ENCODE results near the gene SEPTIN2. TPM values are rescaled to one million over a fixed set of nuclear protein-coding genes. Genes with fewer than 3 reads are reported as not detected.

The SEPTIN2 gene
- total and polyA plus RNA-seq, 2 experiments from 2014 or later, result 227 to 393 TPM

- Histone ChIP-seq H4K20me1 (replicated peaks; ENCODE audit: insufficient read depth) (peaks cover 33% of the 10 kb centered on the region), H3K36me3 (ENCODE audit: insufficient read depth) (no peaks in the 10 kb centered on the region), H3F3A (replicated peaks; ENCODE audit: low read depth) (no peaks in the 10 kb centered on the region), H3K9me2 (ENCODE audit: insufficient read depth) (no peaks in the 10 kb centered on the region), H2AFZ (no peak overlapping the region), H3K4me2 (peak overlapping the region; percentile 79), H3K4me1 (ENCODE audit: insufficient read depth) (peaks cover 26% of the 10 kb centered on the region), H3K4me3 (peak overlapping the region; percentile 84), H3K27ac (ENCODE audit: low read depth) (peak overlapping the region; percentile 99; the same call in 1 of the 2 replicates), H3K79me2 (replicated peaks; ENCODE audit: insufficient read depth) (peaks cover 90% of the 10 kb centered on the region), H3K27me3 (ENCODE audit: insufficient read depth) (no peaks in the 10 kb centered on the region)
- no peak for ATAC-seq
- no peak for DNase-seq (ENCODE audit: low spot score)
- Mint-ChIP-seq H3K9me3 (no peaks in the 10 kb centered on the region), H3K4me3 (peak overlapping the region; percentile 99), H3K4me1 (peaks cover 52% of the 10 kb centered on the region), H3K27me3 (ENCODE audit: insufficient read depth, low read depth, poor library complexity) (peaks cover 9% of the 10 kb centered on the region), H3K36me3 (ENCODE audit: low read depth) (peaks cover 18% of the 10 kb centered on the region), H3K27ac (peak overlapping the region; percentile 36; the same call in 1 of the 2 replicates)
- no peak for TF ChIP-seq ZNF114 (CRISPR knock-in tag; IDR thresholded peaks at IDR 0.05)
- TF ChIP-seq EZH2 (IDR thresholded peaks at IDR 0.05; ENCODE audit: low read depth, unreplicated experiment), result no peak
- no peak for TF ChIP-seq EZH2phosphoT487 (IDR thresholded peaks at IDR 0.05; ENCODE audit: unreplicated experiment)
- TF ChIP-seq POLR2AphosphoS5 (IDR thresholded peaks at IDR 0.05; ENCODE audit: low read depth), result no peak
- no peak for TF ChIP-seq CTCF (conservative IDR thresholded peaks at IDR 0.05; ENCODE audit: low read depth in 2 of 2)
- TF ChIP-seq JUNB (IDR thresholded peaks at IDR 0.05; ENCODE audit: unreplicated experiment), result no peak
- TF ChIP-seq NANOG (IDR thresholded peaks at IDR 0.05; ENCODE audit: borderline replicate concordance), result no peak
Measured at GRCh38 chr2:241313543-241314095, 2.1 kb upstream of the SEPTIN2 start.

DNA sequence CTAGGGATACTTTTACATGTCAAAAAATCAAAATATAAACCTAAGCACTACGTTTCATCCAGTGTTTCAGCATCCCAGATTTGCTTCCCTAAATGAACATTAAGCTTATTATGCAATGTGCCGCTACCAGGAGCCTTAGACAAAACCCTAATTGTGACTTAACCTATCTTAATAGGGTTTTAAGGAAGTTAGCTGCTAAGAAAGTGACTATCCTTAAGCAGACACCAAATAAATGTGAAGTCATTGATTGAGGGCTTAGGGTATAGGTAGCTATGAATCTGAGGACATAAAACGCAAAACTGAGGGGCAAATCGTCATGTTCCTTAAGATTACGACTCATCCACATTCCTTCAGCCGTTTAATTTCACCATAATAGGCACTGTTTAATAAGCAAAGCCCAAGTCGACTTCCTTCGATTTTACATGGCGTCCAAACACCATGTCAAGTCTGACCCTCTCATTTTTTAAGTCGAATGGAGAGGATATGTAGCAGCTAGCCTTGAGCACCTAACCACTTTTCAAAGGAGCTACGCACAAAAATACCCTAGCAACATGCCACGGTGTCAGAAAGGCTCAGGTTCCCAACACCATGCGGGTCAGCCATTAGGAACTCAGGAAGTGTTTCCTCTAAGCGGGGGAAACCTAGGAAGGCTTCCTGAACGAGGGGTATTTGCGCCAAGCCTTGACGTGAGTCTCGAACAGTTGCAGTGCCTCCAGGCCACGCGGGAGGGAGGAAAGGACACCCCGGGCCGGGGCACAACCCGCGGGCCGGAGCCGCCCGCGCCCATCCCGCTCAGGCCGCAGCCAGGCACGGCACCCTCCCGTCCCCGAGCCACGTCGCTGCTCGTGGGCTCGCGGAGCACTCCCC is 1.3 kb upstream of the SEPTIN2 start:
- no peak for TF ChIP-seq REST (IDR thresholded peaks at IDR 0.05; ENCODE audit: unreplicated experiment)
- no peak for TF ChIP-seq EZH2phosphoT487 (IDR thresholded peaks at IDR 0.05; ENCODE audit: unreplicated experiment)
- Histone ChIP-seq H3K9me2 (ENCODE audit: insufficient read depth) (no peaks in the 10 kb centered on the region), H2AFZ (peak overlapping the region; percentile 53; the same call in 1 of the 2 replicates), H3K36me3 (ENCODE audit: insufficient read depth) (no peaks in the 10 kb centered on the region), H3K4me1 (ENCODE audit: insufficient read depth) (peaks cover 33% of the 10 kb centered on the region), H3F3A (replicated peaks; ENCODE audit: low read depth) (no peaks in the 10 kb centered on the region), H3K27me3 (ENCODE audit: insufficient read depth) (no peaks in the 10 kb centered on the region), H3K79me2 (replicated peaks; ENCODE audit: insufficient read depth) (peaks cover 90% of the 10 kb centered on the region), H3K27ac (ENCODE audit: low read depth) (peak overlapping the region; percentile 99), H3K4me2 (peak overlapping the region; percentile 79), H4K20me1 (replicated peaks; ENCODE audit: insufficient read depth) (peaks cover 29% of the 10 kb centered on the region), H3K4me3 (peak overlapping the region; percentile 84)
- H3K36me3 Mint-ChIP-seq (ENCODE audit: low read depth), result peaks cover 18% of the 10 kb centered on the region
- H3K27ac Mint-ChIP-seq, result peak overlapping the region; percentile 66
- DNase-seq (ENCODE audit: low spot score) (peak; percentile 64), ATAC-seq (peak; percentile 16; the same call in 2 of the 3 replicates)
- H3K27me3 Mint-ChIP-seq (ENCODE audit: insufficient read depth, low read depth, poor library complexity), result peaks cover 7% of the 10 kb centered on the region
- H3K4me3 Mint-ChIP-seq, result peak overlapping the region; percentile 99
- no peaks in the 10 kb centered on the region for H3K9me3 Mint-ChIP-seq
- H3K4me1 Mint-ChIP-seq, result peaks cover 50% of the 10 kb centered on the region

Measured in GM23338 (cell line).